Type B pancreatic cell (in vitro differentiated cells): ENCODE measurements around the gene KAT14. TPM values are rescaled to one million over a fixed set of nuclear protein-coding genes. Genes with fewer than 3 reads are reported as not detected.
"Not testable (repeated sequence)": the region's sequence is repeated elsewhere in the genome, so short reads cannot be mapped to it uniquely, and the experiment has no call there.

Source experiments
- DNase-seq: peaks from one replicate; pipeline ENCODE4 v3.0.0; 2021; ENCODE audit warnings: mixed read lengths; ENCODE audit not compliant: unreplicated experiment; ENCODE audit errors: extremely low spot score
- H3K27ac Mint-ChIP-seq: 2 replicates; pipeline ENCODE4 v1.8.0; 2021; ENCODE audit warnings: mild to moderate bottlenecking, mixed read lengths
- H3K27me3 Mint-ChIP-seq: 2 replicates; pipeline ENCODE4 v1.8.0; 2021; ENCODE audit warnings: mixed read lengths
- H3K36me3 Mint-ChIP-seq: 2 replicates; pipeline ENCODE4 v1.8.0; 2021; ENCODE audit warnings: mixed read lengths
- H3K4me1 Mint-ChIP-seq: one replicate; pipeline ENCODE4 v1.8.0; 2021; ENCODE audit warnings: mixed read lengths; ENCODE audit not compliant: unreplicated experiment
- H3K4me3 Mint-ChIP-seq: 2 replicates; pipeline ENCODE4 v1.8.0; 2021; ENCODE audit warnings: mild to moderate bottlenecking, mixed read lengths
- H3K9me3 Mint-ChIP-seq: 2 replicates; pipeline ENCODE4 v1.8.0; 2021; ENCODE audit warnings: mixed read lengths
- total RNA-seq: library from RNA; stranded (reverse); gene quantifications from 2 replicates; pipeline ENCODE4 v1.2.1, GENCODE V29; 2021; ENCODE audit warnings: low replicate concordance
- TF ChIP-seq, protein P1 (sequence below): fragments of 200-600 bp; sonication (generic); conservative IDR thresholded peaks from 2 replicates; pipeline ENCODE4 v1.5.0; 2021; ENCODE audit warnings: antibody characterized with exemption, mild to moderate bottlenecking

Gene KAT14
- total RNA-seq, 1 donor from 2014 or later = 24.9 TPM

GRCh38 chr20:18180815-18181214, 43.2 kb downstream of the KAT14 start:
- no peaks in the 10 kb centered on the region for H3K9me3 Mint-ChIP-seq
- no peaks in the 10 kb centered on the region for H3K4me1 Mint-ChIP-seq
- TF ChIP-seq, protein P1, sequence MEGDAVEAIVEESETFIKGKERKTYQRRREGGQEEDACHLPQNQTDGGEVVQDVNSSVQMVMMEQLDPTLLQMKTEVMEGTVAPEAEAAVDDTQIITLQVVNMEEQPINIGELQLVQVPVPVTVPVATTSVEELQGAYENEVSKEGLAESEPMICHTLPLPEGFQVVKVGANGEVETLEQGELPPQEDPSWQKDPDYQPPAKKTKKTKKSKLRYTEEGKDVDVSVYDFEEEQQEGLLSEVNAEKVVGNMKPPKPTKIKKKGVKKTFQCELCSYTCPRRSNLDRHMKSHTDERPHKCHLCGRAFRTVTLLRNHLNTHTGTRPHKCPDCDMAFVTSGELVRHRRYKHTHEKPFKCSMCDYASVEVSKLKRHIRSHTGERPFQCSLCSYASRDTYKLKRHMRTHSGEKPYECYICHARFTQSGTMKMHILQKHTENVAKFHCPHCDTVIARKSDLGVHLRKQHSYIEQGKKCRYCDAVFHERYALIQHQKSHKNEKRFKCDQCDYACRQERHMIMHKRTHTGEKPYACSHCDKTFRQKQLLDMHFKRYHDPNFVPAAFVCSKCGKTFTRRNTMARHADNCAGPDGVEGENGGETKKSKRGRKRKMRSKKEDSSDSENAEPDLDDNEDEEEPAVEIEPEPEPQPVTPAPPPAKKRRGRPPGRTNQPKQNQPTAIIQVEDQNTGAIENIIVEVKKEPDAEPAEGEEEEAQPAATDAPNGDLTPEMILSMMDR = no peak
- H3K36me3 Mint-ChIP-seq = peaks cover 49% of the 10 kb centered on the region
- H3K4me3 Mint-ChIP-seq = no peak overlapping the region
- H3K27ac Mint-ChIP-seq = no peak overlapping the region
- no peaks in the 10 kb centered on the region for H3K27me3 Mint-ChIP-seq
- no peak for DNase-seq

DNA sequence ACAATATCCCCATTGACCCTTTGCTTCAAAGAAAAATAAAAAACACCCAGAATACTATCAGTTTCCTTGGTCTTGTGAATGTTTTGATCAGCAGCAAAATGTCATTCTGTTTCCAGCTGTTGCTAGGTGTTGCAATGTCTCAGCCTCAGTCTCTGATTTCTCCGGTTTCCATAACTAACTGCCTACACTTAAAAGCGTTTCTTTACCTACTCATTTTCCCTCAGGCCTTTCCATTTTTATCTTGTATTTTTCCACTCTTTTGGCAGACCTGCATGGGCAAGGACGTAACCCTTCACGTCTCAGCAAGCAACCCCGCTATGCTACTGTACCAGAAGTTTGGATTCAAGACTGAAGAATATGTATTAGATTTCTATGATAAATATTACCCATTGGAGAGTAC, 49.4 kb downstream of the KAT14 start:
- Mint-ChIP-seq H3K36me3 (peaks cover 38% of the 10 kb centered on the region), H3K9me3 (no peaks in the 10 kb centered on the region), H3K4me1 (peaks cover 3% of the 10 kb centered on the region), H3K27ac (peak overlapping the region; percentile 2), H3K27me3 (no peaks in the 10 kb centered on the region), H3K4me3 (no peak overlapping the region)
- no peak for DNase-seq
- TF ChIP-seq, protein P1 = no peak

DNA sequence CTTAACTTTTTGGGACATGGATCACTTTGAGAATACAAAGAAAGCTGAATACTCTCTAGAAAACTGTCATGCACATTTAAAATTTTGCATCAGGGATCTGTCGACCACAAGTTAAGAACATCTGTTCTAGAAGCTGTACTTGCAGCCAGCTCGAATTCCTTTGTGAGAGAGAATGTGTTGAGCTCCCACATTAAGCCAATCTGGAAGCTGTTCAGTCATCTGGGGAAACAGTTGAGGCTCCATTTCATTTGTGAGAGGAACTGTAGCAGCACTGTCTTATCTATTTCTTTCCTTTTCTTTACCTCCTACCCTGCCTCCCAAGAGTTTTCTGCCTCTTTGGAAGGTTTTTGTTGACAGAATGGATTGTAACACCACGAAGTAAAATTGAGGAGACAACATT, 50.8 kb downstream of the KAT14 start:
- no peak for DNase-seq
- Mint-ChIP-seq H3K4me3 (no peak overlapping the region), H3K36me3 (peaks cover 28% of the 10 kb centered on the region), H3K27me3 (no peaks in the 10 kb centered on the region), H3K27ac (no peak overlapping the region), H3K9me3 (no peaks in the 10 kb centered on the region), H3K4me1 (peaks cover 3% of the 10 kb centered on the region)
- TF ChIP-seq, protein P1 = no peak

- no peak for DNase-seq
- no peaks in the 10 kb centered on the region for H3K27me3 Mint-ChIP-seq
- no peak overlapping the region for H3K27ac Mint-ChIP-seq
- no peaks in the 10 kb centered on the region for H3K9me3 Mint-ChIP-seq
- TF ChIP-seq, protein P1 = no peak
- H3K36me3 Mint-ChIP-seq = peaks cover 19% of the 10 kb centered on the region
- H3K4me1 Mint-ChIP-seq = peaks cover 3% of the 10 kb centered on the region
- no peak overlapping the region for H3K4me3 Mint-ChIP-seq
Measured at GRCh38 chr20:18190338-18191233, 52.9 kb downstream of the KAT14 start.

DNA sequence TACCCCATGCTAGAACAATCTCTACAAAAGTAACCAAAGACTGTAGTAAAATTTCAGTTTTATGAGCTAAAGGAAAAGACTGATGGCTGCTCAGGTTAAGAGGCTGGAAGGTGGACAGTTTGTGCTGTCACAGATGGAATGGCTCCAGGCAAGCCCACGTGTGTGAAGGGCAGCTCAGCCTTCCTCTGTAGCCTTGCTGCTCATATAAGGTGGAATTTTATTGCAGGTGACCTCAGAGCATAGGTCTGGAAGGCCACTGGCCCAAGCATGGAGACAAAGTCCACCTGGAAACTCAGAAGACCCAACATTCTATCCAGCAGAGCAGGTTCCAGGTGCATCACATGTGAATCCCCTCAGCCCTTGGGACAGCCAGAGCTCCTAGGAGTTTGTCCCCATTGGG, 53.6 kb downstream of the KAT14 start:
- H3K4me1 Mint-ChIP-seq = peaks cover 3% of the 10 kb centered on the region
- no peak for DNase-seq
- no peak overlapping the region for H3K27ac Mint-ChIP-seq
- no peaks in the 10 kb centered on the region for H3K9me3 Mint-ChIP-seq
- peaks cover 18% of the 10 kb centered on the region for H3K36me3 Mint-ChIP-seq
- TF ChIP-seq, protein P1 = no peak
- H3K4me3 Mint-ChIP-seq = no peak overlapping the region
- no peaks in the 10 kb centered on the region for H3K27me3 Mint-ChIP-seq

- not testable (repeated sequence) for H3K4me1 Mint-ChIP-seq, H3K9me3 Mint-ChIP-seq, DNase-seq, H3K27ac Mint-ChIP-seq, H3K27me3 Mint-ChIP-seq, H3K4me3 Mint-ChIP-seq
- peaks cover 14% of the 10 kb centered on the region for H3K36me3 Mint-ChIP-seq
Measured at GRCh38 chr20:18194461-18194860, 56.8 kb downstream of the KAT14 start.
